ENCODE results near the gene KIF19. TPM values are rescaled to one million over a fixed set of nuclear protein-coding genes. Genes with fewer than 3 reads are reported as not detected.

The KIF19 gene
- total RNA-seq, 1 experiment from 2014 or later = not detected

- in situ Hi-C loops (cut with HindIII; ENCODE audit: low pct_unique_long_range_greater_than_20kb, low sequenced_read_pairs) (no loop called here), intact Hi-C loops (cut with micrococcal nuclease; ENCODE audit: unreplicated experiment) (no loop called here)
- CTCF ChIA-PET = no interaction called here
- TF ChIP-seq REST (IDR thresholded peaks at IDR 0.05; ENCODE audit: insufficient read depth in 1 of 2, low read depth in 2 of 2, low read length in 1 of 2) = no peak
- TF ChIP-seq SIN3A (IDR thresholded peaks at IDR 0.05; ENCODE audit: borderline replicate concordance, insufficient read depth, low read depth, low read length) = no peak
- TF ChIP-seq CTCF (IDR thresholded peaks at IDR 0.05) = no peak
- no peak for TF ChIP-seq POLR2AphosphoS5 (IDR thresholded peaks at IDR 0.05; ENCODE audit: low read depth, low read length)
- TF ChIP-seq TCF7L2 (IDR thresholded peaks at IDR 0.05; ENCODE audit: low read depth, low read length) = no peak
- Histone ChIP-seq H3K4me3 (ENCODE audit: low read depth in 2 of 2, low read length in 2 of 2) (no peak overlapping the region), H3K27ac (ENCODE audit: low read length) (no peak overlapping the region), H3K36me3 (ENCODE audit: control insufficient read depth, insufficient read depth, low read length) (no peaks in the 10 kb centered on the region), H3K4me1 (ENCODE audit: control insufficient read depth, insufficient read depth, low read length) (no peaks in the 10 kb centered on the region), H3K27me3 (ENCODE audit: control insufficient read depth, insufficient read depth, low read length) (no peaks in the 10 kb centered on the region), H3K9me3 (ENCODE audit: control insufficient read depth, insufficient read depth, low read depth, low read length) (no peaks in the 10 kb centered on the region)
- DNase-seq (ENCODE audit: low read depth, low spot score) (no peak), ATAC-seq (no peak)
- POLR2A ChIA-PET = interaction anchor here (0.6 kb wide), 1 partner anchor 37 kb away, joined by 3 read pairs; no protein-coding TSS in a partner anchor
- no TSS peak for BruUV-seq (replicated peaks)
Observed at GRCh38 chr17:74329378-74329777, 3.4 kb downstream of the KIF19 start.

- H3K27me3 ChIP-seq (ENCODE audit: control insufficient read depth, insufficient read depth, low read length) = no peaks in the 10 kb centered on the region
- H3K36me3 ChIP-seq (ENCODE audit: control insufficient read depth, insufficient read depth, low read length) = no peaks in the 10 kb centered on the region
- no peaks in the 10 kb centered on the region for H3K4me1 ChIP-seq (ENCODE audit: control insufficient read depth, insufficient read depth, low read length)
- intact Hi-C loops (cut with micrococcal nuclease; ENCODE audit: unreplicated experiment) (no loop called here), in situ Hi-C loops (cut with HindIII; ENCODE audit: low pct_unique_long_range_greater_than_20kb, low sequenced_read_pairs) (no loop called here)
- ATAC-seq = no peak
- no peak for TF ChIP-seq TCF7L2 (IDR thresholded peaks at IDR 0.05; ENCODE audit: low read depth, low read length)
- TF ChIP-seq REST (IDR thresholded peaks at IDR 0.05; ENCODE audit: insufficient read depth in 1 of 2, low read depth in 2 of 2, low read length in 1 of 2) = no peak
- no peak for TF ChIP-seq CTCF (IDR thresholded peaks at IDR 0.05)
- no peak for TF ChIP-seq POLR2AphosphoS5 (IDR thresholded peaks at IDR 0.05; ENCODE audit: low read depth, low read length)
- no peak for TF ChIP-seq SIN3A (IDR thresholded peaks at IDR 0.05; ENCODE audit: borderline replicate concordance, insufficient read depth, low read depth, low read length)
- no TSS peak for BruUV-seq (replicated peaks)
- no peak for DNase-seq (ENCODE audit: low read depth, low spot score)
- no peaks in the 10 kb centered on the region for H3K9me3 ChIP-seq (ENCODE audit: control insufficient read depth, insufficient read depth, low read depth, low read length)
- no peak overlapping the region for H3K4me3 ChIP-seq (ENCODE audit: low read depth in 2 of 2, low read length in 2 of 2)
- no peak overlapping the region for H3K27ac ChIP-seq (ENCODE audit: low read length)
- POLR2A ChIA-PET = interaction anchor here (0.5 kb wide), 1 partner anchor 11 kb away, joined by 6 read pairs; no protein-coding TSS in a partner anchor
- CTCF ChIA-PET = no interaction called here
Observed at GRCh38 chr17:74330446-74330845, 4.4 kb downstream of the KIF19 start.
